ENCODE data around the gene TMEM203.

TMEM203 gene

GRCh38 chr9:137168904-137169856 is 36.3 kb downstream of the TMEM203 start:
- Histone ChIP-seq H3K27me3 (replicated peaks; ENCODE audit: control insufficient read depth, insufficient read depth, low read length) (no peaks in the 10 kb centered on the region; the same call in 1 of the 2 replicates), H3K36me3 (ENCODE audit: control insufficient read depth, insufficient read depth, low read length) (no peaks in the 10 kb centered on the region), H3K4me3 (replicated peaks; ENCODE audit: low read depth, low read length) (peak overlapping the region; percentile 58)
- TF ChIP-seq, protein P1, sequence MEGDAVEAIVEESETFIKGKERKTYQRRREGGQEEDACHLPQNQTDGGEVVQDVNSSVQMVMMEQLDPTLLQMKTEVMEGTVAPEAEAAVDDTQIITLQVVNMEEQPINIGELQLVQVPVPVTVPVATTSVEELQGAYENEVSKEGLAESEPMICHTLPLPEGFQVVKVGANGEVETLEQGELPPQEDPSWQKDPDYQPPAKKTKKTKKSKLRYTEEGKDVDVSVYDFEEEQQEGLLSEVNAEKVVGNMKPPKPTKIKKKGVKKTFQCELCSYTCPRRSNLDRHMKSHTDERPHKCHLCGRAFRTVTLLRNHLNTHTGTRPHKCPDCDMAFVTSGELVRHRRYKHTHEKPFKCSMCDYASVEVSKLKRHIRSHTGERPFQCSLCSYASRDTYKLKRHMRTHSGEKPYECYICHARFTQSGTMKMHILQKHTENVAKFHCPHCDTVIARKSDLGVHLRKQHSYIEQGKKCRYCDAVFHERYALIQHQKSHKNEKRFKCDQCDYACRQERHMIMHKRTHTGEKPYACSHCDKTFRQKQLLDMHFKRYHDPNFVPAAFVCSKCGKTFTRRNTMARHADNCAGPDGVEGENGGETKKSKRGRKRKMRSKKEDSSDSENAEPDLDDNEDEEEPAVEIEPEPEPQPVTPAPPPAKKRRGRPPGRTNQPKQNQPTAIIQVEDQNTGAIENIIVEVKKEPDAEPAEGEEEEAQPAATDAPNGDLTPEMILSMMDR (IDR thresholded peaks at IDR 0.05; ENCODE audit: insufficient read depth, low read length, poor library complexity, severe bottlenecking) = no peak
- DNase-seq (ENCODE audit: extremely low read depth, insufficient read length) = peak; percentile 82

GRCh38 chr9:137168573-137168903 is 36.9 kb downstream of the TMEM203 start:
- TF ChIP-seq, protein P1 (IDR thresholded peaks at IDR 0.05; ENCODE audit: insufficient read depth, low read length, poor library complexity, severe bottlenecking) = no peak
- H3K4me3 ChIP-seq (replicated peaks; ENCODE audit: low read depth, low read length) = peak overlapping the region; percentile 58
- DNase-seq (ENCODE audit: extremely low read depth, insufficient read length) = no peak
- no peaks in the 10 kb centered on the region; the same call in 1 of the 2 replicates for H3K27me3 ChIP-seq (replicated peaks; ENCODE audit: control insufficient read depth, insufficient read depth, low read length)
- no peaks in the 10 kb centered on the region for H3K36me3 ChIP-seq (ENCODE audit: control insufficient read depth, insufficient read depth, low read length)

- TF ChIP-seq, protein P1 (IDR thresholded peaks at IDR 0.05; ENCODE audit: insufficient read depth, low read length, poor library complexity, severe bottlenecking) = no peak
- peak overlapping the region; percentile 43 for H3K4me3 ChIP-seq (replicated peaks; ENCODE audit: low read depth, low read length)
- H3K27me3 ChIP-seq (replicated peaks; ENCODE audit: control insufficient read depth, insufficient read depth, low read length) = no peaks in the 10 kb centered on the region; the same call in 1 of the 2 replicates
- no peaks in the 10 kb centered on the region for H3K36me3 ChIP-seq (ENCODE audit: control insufficient read depth, insufficient read depth, low read length)
- DNase-seq (ENCODE audit: extremely low read depth, insufficient read length) = no peak
These were observed 37.5 kb downstream of the TMEM203 start for GRCh38 chr9:137167747-137168572.

DNA sequence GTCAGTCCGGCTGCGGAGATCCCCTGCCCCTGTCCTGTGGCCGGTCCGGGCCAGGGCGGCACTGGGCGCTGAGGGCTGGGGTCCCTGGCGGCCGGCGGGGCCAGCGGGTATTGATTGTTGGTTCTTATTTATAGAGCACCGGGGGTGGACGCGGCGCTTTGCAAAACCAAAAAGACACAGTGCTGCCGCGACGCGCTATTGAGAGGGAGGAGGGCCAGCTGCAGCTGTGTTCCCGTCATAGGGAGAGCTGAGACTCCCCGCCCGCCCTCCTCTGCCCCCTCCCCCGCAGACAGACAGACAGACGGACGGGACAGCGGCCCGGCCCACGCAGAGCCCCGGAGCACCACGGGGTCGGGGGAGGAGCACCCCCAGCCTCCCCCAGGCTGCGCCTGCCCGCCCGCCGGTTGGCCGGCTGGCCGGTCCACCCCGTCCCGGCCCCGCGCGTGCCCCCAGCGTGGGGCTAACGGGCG is 38.1 kb downstream of the TMEM203 start:
- TF ChIP-seq, protein P1 (IDR thresholded peaks at IDR 0.05; ENCODE audit: insufficient read depth, low read length, poor library complexity, severe bottlenecking) = no peak
- H3K36me3 ChIP-seq (ENCODE audit: control insufficient read depth, insufficient read depth, low read length) = no peaks in the 10 kb centered on the region
- H3K27me3 ChIP-seq (replicated peaks; ENCODE audit: control insufficient read depth, insufficient read depth, low read length) = no peaks in the 10 kb centered on the region; the same call in 1 of the 2 replicates
- DNase-seq (ENCODE audit: extremely low read depth, insufficient read length) = no peak
- no peak overlapping the region for H3K4me3 ChIP-seq (replicated peaks; ENCODE audit: low read depth, low read length)

- Histone ChIP-seq H3K36me3 (ENCODE audit: control insufficient read depth, insufficient read depth, low read length) (no peaks in the 10 kb centered on the region), H3K27me3 (replicated peaks; ENCODE audit: control insufficient read depth, insufficient read depth, low read length) (no peaks in the 10 kb centered on the region; the same call in 1 of the 2 replicates), H3K4me3 (replicated peaks; ENCODE audit: low read depth, low read length) (no peak overlapping the region)
- TF ChIP-seq, protein P1 (IDR thresholded peaks at IDR 0.05; ENCODE audit: insufficient read depth, low read length, poor library complexity, severe bottlenecking) = no peak
- DNase-seq (ENCODE audit: extremely low read depth, insufficient read length) = no peak
These were observed 38.8 kb downstream of the TMEM203 start for GRCh38 chr9:137166380-137167229.
